ENCODE measurements around the gene KCNG2. TPM values are rescaled to one million over a fixed set of nuclear protein-coding genes. Genes with fewer than 3 reads are reported as not detected.

The KCNG2 gene
- total and polyA plus RNA-seq, 4 experiments from 2014 or later: not detected

DNA sequence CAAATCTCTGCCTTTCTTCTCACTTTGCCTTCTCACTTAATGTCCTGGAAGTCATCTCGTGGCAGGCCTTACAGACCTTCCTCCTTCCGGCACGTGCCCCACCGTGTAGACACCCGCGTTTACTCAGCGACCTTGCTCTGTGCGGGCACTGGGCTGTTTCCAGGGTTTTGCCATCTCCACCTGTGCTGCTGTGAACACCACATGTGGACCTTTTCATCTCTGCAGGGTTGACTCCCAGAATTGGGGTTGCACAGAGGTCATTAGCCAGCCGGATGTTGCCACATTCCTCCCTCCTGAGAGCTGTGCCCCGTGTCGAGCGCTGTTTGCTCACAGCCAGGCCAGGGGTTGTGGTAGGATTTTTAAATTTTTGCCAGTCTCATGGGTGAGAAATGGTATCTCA, 25.4 kb downstream of the KCNG2 start:
- H3K4me1 ChIP-seq (ENCODE audit: insufficient read depth, low read length): no peaks in the 10 kb centered on the region
- no peaks in the 10 kb centered on the region for H3K9me3 Mint-ChIP-seq
- no peak overlapping the region for H3K4me3 ChIP-seq (ENCODE audit: low read length in 2 of 2)
- ChIA-PET CTCF (ENCODE audit: partially characterized antibody) (no interaction called here), POLR2A (ENCODE audit: partially characterized antibody) (no interaction called here)
- no peak overlapping the region for H3K27ac ChIP-seq (ENCODE audit: low read depth, low read length)
- H3K27me3 Mint-ChIP-seq: peaks cover 9 to 17% of the 10 kb centered on the region in 2 donors
- H3K9me3 ChIP-seq (ENCODE audit: control insufficient read depth in 1 of 2, low read length in 2 of 2): no peaks in the 10 kb centered on the region
- no peaks in the 10 kb centered on the region for H3K36me3 ChIP-seq (ENCODE audit: insufficient read depth, low read length)
- peaks cover 0 to 5% (median 2%) of the 10 kb centered on the region in 4 donors for H3K4me1 Mint-ChIP-seq
- no peaks in the 10 kb centered on the region for H3K36me3 Mint-ChIP-seq
- H3K4me3 Mint-ChIP-seq: no peak overlapping the region
- no peak for DNase-seq
- intact Hi-C loops (cut with micrococcal nuclease): no loop called here
- no peaks in the 10 kb centered on the region for H3K27me3 ChIP-seq (ENCODE audit: insufficient read depth, low read length)
- no peak overlapping the region for H3K27ac Mint-ChIP-seq

DNA sequence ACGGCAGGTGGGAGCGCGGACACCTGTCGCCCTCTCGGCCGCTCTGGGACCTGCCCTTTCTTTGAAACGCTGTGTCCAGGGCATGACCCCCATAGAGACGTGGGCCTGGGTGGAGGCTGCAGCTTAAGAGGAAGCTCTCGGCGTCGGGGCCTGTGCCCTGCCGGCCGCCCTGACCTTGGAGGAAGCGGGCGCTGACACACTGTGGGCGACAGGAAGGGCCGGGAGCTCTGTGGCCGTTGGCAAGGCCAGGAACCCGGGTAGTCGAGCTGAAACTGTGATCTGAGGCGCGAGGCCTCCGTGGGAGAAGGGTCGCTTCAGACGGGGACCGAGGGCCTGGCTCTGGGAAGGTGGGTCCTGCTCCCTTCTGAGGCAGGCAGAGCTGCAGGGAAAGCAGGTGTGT, 28.2 kb downstream of the KCNG2 start:
- no peaks in the 10 kb centered on the region for H3K9me3 Mint-ChIP-seq
- H3K27me3 ChIP-seq (ENCODE audit: insufficient read depth, low read length): no peaks in the 10 kb centered on the region
- DNase-seq: no peak
- peaks cover 3 to 11% of the 10 kb centered on the region in 2 donors for H3K27me3 Mint-ChIP-seq
- no peaks in the 10 kb centered on the region for H3K4me1 ChIP-seq (ENCODE audit: insufficient read depth, low read length)
- intact Hi-C loops (cut with micrococcal nuclease): no loop called here
- H3K4me3 ChIP-seq (ENCODE audit: low read length in 2 of 2): no peak overlapping the region
- POLR2A ChIA-PET (ENCODE audit: partially characterized antibody): no interaction called here
- H3K27ac ChIP-seq (ENCODE audit: low read depth, low read length): no peak overlapping the region
- H3K4me3 Mint-ChIP-seq: no peak overlapping the region
- no peaks in the 10 kb centered on the region for H3K9me3 ChIP-seq (ENCODE audit: control insufficient read depth in 1 of 2, low read length in 2 of 2)
- H3K36me3 Mint-ChIP-seq: no peaks in the 10 kb centered on the region
- H3K27ac Mint-ChIP-seq: no peak overlapping the region
- CTCF ChIA-PET (ENCODE audit: partially characterized antibody): no interaction called here
- no peaks in the 10 kb centered on the region for H3K36me3 ChIP-seq (ENCODE audit: insufficient read depth, low read length)
- no peaks in the 10 kb centered on the region for H3K4me1 Mint-ChIP-seq

- H3K27me3 ChIP-seq (ENCODE audit: insufficient read depth, low read length): no peaks in the 10 kb centered on the region
- H3K27ac Mint-ChIP-seq: no peak overlapping the region
- no peak for DNase-seq
- H3K36me3 ChIP-seq (ENCODE audit: insufficient read depth, low read length): no peaks in the 10 kb centered on the region
- no peak overlapping the region for H3K4me3 ChIP-seq (ENCODE audit: low read length in 2 of 2)
- intact Hi-C loops (cut with micrococcal nuclease): no loop called here
- no peaks in the 10 kb centered on the region for H3K36me3 Mint-ChIP-seq
- H3K9me3 ChIP-seq (ENCODE audit: control insufficient read depth in 1 of 2, low read length in 2 of 2): no peaks in the 10 kb centered on the region
- ChIA-PET POLR2A (ENCODE audit: partially characterized antibody) (no interaction called here), CTCF (ENCODE audit: partially characterized antibody) (no interaction called here)
- H3K4me1 ChIP-seq (ENCODE audit: insufficient read depth, low read length): no peaks in the 10 kb centered on the region
- H3K9me3 Mint-ChIP-seq: no peaks in the 10 kb centered on the region
- H3K27ac ChIP-seq (ENCODE audit: low read depth, low read length): no peak overlapping the region
- no peak overlapping the region for H3K4me3 Mint-ChIP-seq
- no peaks in the 10 kb centered on the region for H3K4me1 Mint-ChIP-seq
- peaks cover 2 to 11% of the 10 kb centered on the region in 2 donors for H3K27me3 Mint-ChIP-seq
Measured at GRCh38 chr18:79826966-79827365, 29.2 kb downstream of the KCNG2 start.

GRCh38 chr18:79828258-79828657, 30.5 kb downstream of the KCNG2 start:
- CTCF ChIA-PET (ENCODE audit: partially characterized antibody): no interaction called here
- Histone ChIP-seq H3K9me3 (ENCODE audit: control insufficient read depth in 1 of 2, low read length in 2 of 2) (no peaks in the 10 kb centered on the region), H3K27me3 (ENCODE audit: insufficient read depth, low read length) (no peaks in the 10 kb centered on the region), H3K4me3 (ENCODE audit: low read length in 2 of 2) (no peak overlapping the region), H3K36me3 (ENCODE audit: insufficient read depth, low read length) (no peaks in the 10 kb centered on the region), H3K4me1 (ENCODE audit: insufficient read depth, low read length) (no peaks in the 10 kb centered on the region), H3K27ac (ENCODE audit: low read depth, low read length) (no peak overlapping the region)
- H3K9me3 Mint-ChIP-seq: no peaks in the 10 kb centered on the region
- H3K27ac Mint-ChIP-seq: no peak overlapping the region
- H3K4me1 Mint-ChIP-seq: no peaks in the 10 kb centered on the region
- POLR2A ChIA-PET (ENCODE audit: partially characterized antibody): no interaction called here
- H3K36me3 Mint-ChIP-seq: no peaks in the 10 kb centered on the region
- no peak for DNase-seq
- peaks cover 4 to 14% of the 10 kb centered on the region in 2 donors for H3K27me3 Mint-ChIP-seq
- H3K4me3 Mint-ChIP-seq: no peak overlapping the region
- intact Hi-C loops (cut with micrococcal nuclease): no loop called here

DNA sequence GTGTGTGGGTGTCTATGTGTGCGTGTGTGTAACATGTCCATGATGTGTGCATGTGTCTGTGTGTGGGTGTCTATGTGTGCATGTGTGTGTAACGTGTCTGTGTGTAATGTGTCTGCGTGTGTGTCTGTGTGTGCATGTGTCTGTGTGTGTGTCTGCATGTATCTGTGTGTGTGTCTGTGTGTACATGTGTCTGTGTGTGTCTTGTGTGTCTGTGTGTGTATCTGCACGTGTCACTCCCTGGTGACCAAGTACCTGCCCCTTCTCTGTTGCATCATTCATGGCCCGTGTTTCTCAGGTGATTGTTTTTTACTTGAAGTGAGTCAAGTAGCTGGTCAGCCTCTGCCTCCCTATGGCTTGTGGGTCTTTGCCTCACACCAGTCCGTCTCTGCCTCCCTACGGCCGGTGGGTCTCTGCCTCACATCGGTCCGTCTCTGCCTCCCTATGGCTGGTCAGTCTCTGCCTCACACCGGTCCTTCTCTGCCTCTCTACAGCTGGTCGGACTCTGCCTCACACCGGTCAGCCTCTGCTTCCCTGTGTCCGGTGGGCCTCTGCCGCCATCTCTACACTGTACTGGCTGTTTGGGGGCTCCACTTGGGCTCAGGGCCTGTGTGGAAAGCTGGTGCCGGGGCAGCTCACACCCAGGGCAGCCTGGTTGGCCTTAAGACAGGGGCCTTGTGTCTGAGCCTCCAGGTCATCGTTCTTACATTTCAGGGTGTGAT, 31.6 kb downstream of the KCNG2 start:
- intact Hi-C loops (cut with micrococcal nuclease): no loop called here
- Histone ChIP-seq H3K27me3 (ENCODE audit: insufficient read depth, low read length) (no peaks in the 10 kb centered on the region), H3K4me1 (ENCODE audit: insufficient read depth, low read length) (no peaks in the 10 kb centered on the region), H3K36me3 (ENCODE audit: insufficient read depth, low read length) (no peaks in the 10 kb centered on the region), H3K9me3 (ENCODE audit: control insufficient read depth in 1 of 2, low read length in 2 of 2) (no peaks in the 10 kb centered on the region), H3K27ac (ENCODE audit: low read depth, low read length) (no peak overlapping the region), H3K4me3 (ENCODE audit: low read length in 2 of 2) (no peak overlapping the region)
- Mint-ChIP-seq H3K27ac (no peak overlapping the region), H3K4me1 (no peaks in the 10 kb centered on the region), H3K27me3 (peaks cover 7 to 17% of the 10 kb centered on the region in 2 donors), H3K4me3 (no peak overlapping the region), H3K9me3 (no peaks in the 10 kb centered on the region), H3K36me3 (no peaks in the 10 kb centered on the region)
- ChIA-PET POLR2A (ENCODE audit: partially characterized antibody) (no interaction called here), CTCF (ENCODE audit: partially characterized antibody) (no interaction called here)
- no peak for DNase-seq

DNA sequence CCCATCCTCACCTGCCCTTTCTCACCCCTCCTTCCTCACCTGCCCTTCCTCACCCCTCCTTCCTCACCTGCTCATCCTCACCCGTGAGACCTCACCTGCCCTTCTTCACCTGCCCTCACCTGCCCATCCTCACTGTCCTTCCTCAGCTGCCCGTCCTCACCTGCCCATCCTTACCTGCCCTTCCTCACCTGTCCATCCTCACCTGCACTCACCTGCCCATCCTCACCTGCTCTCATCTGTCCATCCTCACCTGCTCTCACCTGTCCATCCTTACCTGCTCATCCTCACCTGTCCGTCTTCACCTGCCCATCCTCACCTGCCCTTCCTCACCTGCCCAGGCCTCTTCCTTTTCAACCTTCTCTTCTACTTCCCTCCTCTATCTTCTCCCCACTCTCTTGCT, 34.4 kb downstream of the KCNG2 start:
- CTCF ChIA-PET (ENCODE audit: partially characterized antibody): no interaction called here
- no peaks in the 10 kb centered on the region for H3K4me1 ChIP-seq (ENCODE audit: insufficient read depth, low read length)

DNA sequence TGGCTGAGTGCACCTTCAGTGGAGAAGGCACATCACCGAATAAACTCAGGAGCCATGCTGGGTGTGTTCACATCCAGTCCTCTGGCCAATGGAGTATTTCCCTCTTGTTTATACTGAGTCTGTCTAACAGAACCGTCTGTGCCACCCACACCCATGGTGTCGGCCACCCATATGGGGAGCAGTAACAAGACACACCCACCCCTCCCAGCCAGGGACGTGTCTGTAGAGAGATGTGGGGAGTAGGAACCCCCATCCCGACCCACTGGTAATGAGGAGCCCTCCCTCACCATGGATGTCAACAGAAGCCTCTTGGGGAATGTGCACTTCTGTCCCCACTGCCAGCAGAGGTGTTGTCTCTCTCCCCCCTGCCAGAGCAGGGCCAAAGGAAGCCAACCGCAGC, 37.1 kb downstream of the KCNG2 start:
- ChIA-PET POLR2A (ENCODE audit: partially characterized antibody) (no interaction called here), CTCF (ENCODE audit: partially characterized antibody) (no interaction called here)
- Histone ChIP-seq H3K27ac (ENCODE audit: low read depth, low read length) (no peak overlapping the region), H3K4me3 (ENCODE audit: low read length in 2 of 2) (no peak overlapping the region), H3K4me1 (ENCODE audit: insufficient read depth, low read length) (no peaks in the 10 kb centered on the region), H3K36me3 (ENCODE audit: insufficient read depth, low read length) (no peaks in the 10 kb centered on the region), H3K27me3 (ENCODE audit: insufficient read depth, low read length) (no peaks in the 10 kb centered on the region), H3K9me3 (ENCODE audit: control insufficient read depth in 1 of 2, low read length in 2 of 2) (no peaks in the 10 kb centered on the region)
- Mint-ChIP-seq H3K4me1 (no peaks in the 10 kb centered on the region), H3K36me3 (no peaks in the 10 kb centered on the region), H3K27ac (no peak overlapping the region), H3K27me3 (peaks cover 20 to 36% of the 10 kb centered on the region in 2 donors), H3K9me3 (peaks cover 0 to 4% (median 1%) of the 10 kb centered on the region in 8 donors), H3K4me3 (no peak overlapping the region)
- no peak for DNase-seq
- intact Hi-C loops (cut with micrococcal nuclease): no loop called here

More for the DNA sequence above, 34.4 kb downstream of the KCNG2 start:
- POLR2A ChIA-PET (ENCODE audit: partially characterized antibody): no interaction called here
- Histone ChIP-seq H3K27ac (ENCODE audit: low read depth, low read length) (no peak overlapping the region), H3K27me3 (ENCODE audit: insufficient read depth, low read length) (no peaks in the 10 kb centered on the region), H3K4me3 (ENCODE audit: low read length in 2 of 2) (no peak overlapping the region), H3K9me3 (ENCODE audit: control insufficient read depth in 1 of 2, low read length in 2 of 2) (no peaks in the 10 kb centered on the region), H3K36me3 (ENCODE audit: insufficient read depth, low read length) (no peaks in the 10 kb centered on the region)
- Mint-ChIP-seq H3K4me1 (no peaks in the 10 kb centered on the region), H3K27me3 (peaks cover 20 to 25% of the 10 kb centered on the region in 2 donors), H3K36me3 (no peaks in the 10 kb centered on the region), H3K9me3 (peaks cover 0 to 3% (median under 1%) of the 10 kb centered on the region in 8 donors), H3K4me3 (no peak overlapping the region), H3K27ac (no peak overlapping the region)
- no peak for DNase-seq
- intact Hi-C loops (cut with micrococcal nuclease): no loop called here

GRCh38 chr18:79841936-79842335, 44.2 kb downstream of the KCNG2 start:
- intact Hi-C loops (cut with micrococcal nuclease): no loop called here
- H3K27ac ChIP-seq (ENCODE audit: low read depth, low read length): no peak overlapping the region
- H3K4me1 ChIP-seq (ENCODE audit: insufficient read depth, low read length): no peaks in the 10 kb centered on the region
- CTCF ChIA-PET (ENCODE audit: partially characterized antibody): no interaction called here
- DNase-seq: no peak
- Mint-ChIP-seq H3K27ac (no peak overlapping the region), H3K4me1 (peaks cover 0 to 2% (median 0%) of the 10 kb centered on the region in 4 donors), H3K36me3 (no peaks in the 10 kb centered on the region), H3K9me3 (peaks cover 0 to 10% (median 3%) of the 10 kb centered on the region in 8 donors), H3K27me3 (peaks cover 6 to 11% of the 10 kb centered on the region in 2 donors), H3K4me3 (no peak overlapping the region)
- H3K4me3 ChIP-seq (ENCODE audit: low read length in 2 of 2): no peak overlapping the region
- H3K9me3 ChIP-seq (ENCODE audit: control insufficient read depth in 1 of 2, low read length in 2 of 2): no peaks in the 10 kb centered on the region
- POLR2A ChIA-PET (ENCODE audit: partially characterized antibody): no interaction called here
- no peaks in the 10 kb centered on the region for H3K27me3 ChIP-seq (ENCODE audit: insufficient read depth, low read length)
- no peaks in the 10 kb centered on the region for H3K36me3 ChIP-seq (ENCODE audit: insufficient read depth, low read length)
